ENCODE results near the gene ACIN1. TPM values are rescaled to one million over a fixed set of nuclear protein-coding genes. Genes with fewer than 3 reads are reported as not detected.

ACIN1 gene
- total RNA-seq, 1 donor from 2014 or later: 184 TPM

DNA sequence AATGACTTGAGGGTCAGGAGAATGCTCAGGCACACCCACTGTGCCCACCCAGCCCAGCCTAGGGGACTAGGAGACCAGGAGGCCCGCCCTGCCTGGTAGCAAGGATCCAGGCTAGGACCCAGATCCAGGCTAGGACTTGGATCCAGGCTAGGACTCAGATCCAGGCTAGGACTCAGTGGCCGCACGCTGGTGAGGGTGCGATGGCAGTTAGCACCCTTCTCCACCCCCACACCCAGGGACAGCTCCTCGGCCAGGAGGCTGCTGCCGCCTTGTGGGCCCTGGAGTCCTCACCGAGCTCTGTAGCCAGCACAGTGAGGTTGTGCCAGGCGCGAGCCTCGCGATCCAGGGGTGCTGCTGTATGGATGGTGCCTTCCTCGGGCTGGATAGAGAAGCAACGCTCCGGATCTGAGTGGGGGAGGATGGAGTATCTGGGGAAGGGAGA is 42.7 kb downstream of the ACIN1 start:
- H3F3A ChIP-seq (ENCODE audit: low read depth): no peaks in the 10 kb centered on the region
- no peak for DNase-seq (ENCODE audit: low spot score)
- H3K9ac ChIP-seq: no peak overlapping the region
- no peak overlapping the region for H3K4me3 ChIP-seq
- H3K36me3 ChIP-seq: no peaks in the 10 kb centered on the region
- H3K4me1 ChIP-seq: peaks cover 5% of the 10 kb centered on the region
- TF ChIP-seq, protein P1, sequence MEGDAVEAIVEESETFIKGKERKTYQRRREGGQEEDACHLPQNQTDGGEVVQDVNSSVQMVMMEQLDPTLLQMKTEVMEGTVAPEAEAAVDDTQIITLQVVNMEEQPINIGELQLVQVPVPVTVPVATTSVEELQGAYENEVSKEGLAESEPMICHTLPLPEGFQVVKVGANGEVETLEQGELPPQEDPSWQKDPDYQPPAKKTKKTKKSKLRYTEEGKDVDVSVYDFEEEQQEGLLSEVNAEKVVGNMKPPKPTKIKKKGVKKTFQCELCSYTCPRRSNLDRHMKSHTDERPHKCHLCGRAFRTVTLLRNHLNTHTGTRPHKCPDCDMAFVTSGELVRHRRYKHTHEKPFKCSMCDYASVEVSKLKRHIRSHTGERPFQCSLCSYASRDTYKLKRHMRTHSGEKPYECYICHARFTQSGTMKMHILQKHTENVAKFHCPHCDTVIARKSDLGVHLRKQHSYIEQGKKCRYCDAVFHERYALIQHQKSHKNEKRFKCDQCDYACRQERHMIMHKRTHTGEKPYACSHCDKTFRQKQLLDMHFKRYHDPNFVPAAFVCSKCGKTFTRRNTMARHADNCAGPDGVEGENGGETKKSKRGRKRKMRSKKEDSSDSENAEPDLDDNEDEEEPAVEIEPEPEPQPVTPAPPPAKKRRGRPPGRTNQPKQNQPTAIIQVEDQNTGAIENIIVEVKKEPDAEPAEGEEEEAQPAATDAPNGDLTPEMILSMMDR (IDR thresholded peaks at IDR 0.05): peak; percentile 15
- no peak for TF ChIP-seq EZH2 (IDR thresholded peaks at IDR 0.05)
- TF ChIP-seq EZH2phosphoT487 (IDR thresholded peaks at IDR 0.05): no peak
- H3K27ac Mint-ChIP-seq: peak overlapping the region; percentile 50
- no peaks in the 10 kb centered on the region for H3K9me3 ChIP-seq (ENCODE audit: low read depth)
- no peak overlapping the region for H2AFZ ChIP-seq (replicated peaks)
- no peak overlapping the region for H3K4me2 ChIP-seq
- peaks cover 7% of the 10 kb centered on the region for H3K79me2 ChIP-seq (ENCODE audit: low read depth)
- H3K36me3 Mint-ChIP-seq: peaks cover 26% of the 10 kb centered on the region
- H3K4me3 Mint-ChIP-seq: no peak overlapping the region
- no peak overlapping the region for H3K27ac ChIP-seq
- H3K27me3 ChIP-seq: no peaks in the 10 kb centered on the region
- peaks cover 15% of the 10 kb centered on the region for H4K20me1 ChIP-seq (ENCODE audit: low read depth)
- H3K27me3 Mint-ChIP-seq (ENCODE audit: insufficient read depth, low read depth): peaks cover 8% of the 10 kb centered on the region
- peaks cover 10% of the 10 kb centered on the region for H3K4me1 Mint-ChIP-seq
- H3K9me3 Mint-ChIP-seq: no peaks in the 10 kb centered on the region

DNA sequence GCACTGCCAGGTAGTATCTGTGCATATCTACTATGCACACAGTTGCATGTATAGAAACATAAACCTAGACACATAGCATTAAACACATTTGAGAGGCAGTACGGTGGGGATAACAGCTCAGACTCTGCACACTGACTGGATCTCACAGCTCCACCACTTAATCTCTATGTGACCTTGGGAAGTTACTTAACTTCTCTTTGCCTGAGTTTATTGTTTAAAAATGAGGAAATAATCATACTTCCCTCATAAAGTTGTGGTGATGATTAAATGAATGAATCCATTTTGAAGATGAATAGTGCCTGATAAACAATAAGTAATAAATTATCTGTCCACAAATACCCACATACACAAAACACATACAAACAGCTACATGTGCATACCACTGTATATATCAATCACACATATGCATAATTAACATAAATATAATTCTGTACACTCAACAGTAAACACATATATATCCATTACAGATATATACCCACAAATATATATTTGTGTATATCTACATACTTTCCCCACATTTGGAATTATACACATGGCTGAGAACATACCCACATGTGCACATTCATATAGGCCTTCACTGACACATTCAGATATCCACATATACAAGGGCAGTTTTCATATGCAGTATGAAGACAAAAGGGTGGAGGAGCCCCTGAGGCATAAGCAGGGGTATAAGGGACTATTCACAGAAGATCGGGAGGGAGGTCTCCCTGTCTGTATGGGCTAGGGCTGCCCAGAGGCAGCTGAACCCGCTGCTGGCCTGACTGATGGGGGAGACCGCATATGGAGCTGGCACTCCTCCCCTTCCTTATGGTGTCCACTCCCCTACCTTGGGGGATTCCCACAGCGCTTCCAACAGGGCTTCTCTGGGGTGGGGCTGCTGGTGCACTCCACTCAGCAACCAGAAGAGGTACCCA is 43.5 kb downstream of the ACIN1 start:
- TF ChIP-seq, protein P1 (IDR thresholded peaks at IDR 0.05): no peak
- no peak for TF ChIP-seq EZH2phosphoT487 (IDR thresholded peaks at IDR 0.05)
- TF ChIP-seq EZH2 (IDR thresholded peaks at IDR 0.05): no peak
- H3K27me3 ChIP-seq: no peaks in the 10 kb centered on the region
- H3K4me3 Mint-ChIP-seq: no peak overlapping the region

DNA sequence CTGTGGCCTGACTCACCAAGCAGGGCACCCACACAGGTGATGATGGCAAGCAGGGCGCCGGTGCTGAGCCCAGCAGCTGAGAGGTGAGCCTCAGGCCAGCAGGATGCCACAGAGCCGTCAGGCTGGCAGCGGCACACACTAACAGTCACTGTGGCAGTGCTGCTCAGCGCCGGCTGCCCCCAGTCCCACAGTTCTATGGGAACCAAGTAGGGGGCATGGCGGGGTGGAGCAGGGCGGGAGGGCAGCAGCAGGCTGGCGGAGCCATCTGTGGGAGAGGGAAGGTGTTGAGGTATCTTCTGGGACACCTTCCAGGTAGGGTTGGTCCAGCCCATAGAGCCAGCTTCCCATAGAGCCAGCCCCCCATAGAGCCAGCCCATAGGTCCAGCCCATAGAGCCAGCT is 45.9 kb downstream of the ACIN1 start:
- Histone ChIP-seq H3K9ac (no peak overlapping the region), H3K27ac (no peak overlapping the region), H3K4me2 (no peak overlapping the region), H3K4me3 (no peak overlapping the region), H2AFZ (replicated peaks) (no peak overlapping the region), H3K9me3 (ENCODE audit: low read depth) (no peaks in the 10 kb centered on the region), H4K20me1 (ENCODE audit: low read depth) (no peaks in the 10 kb centered on the region), H3K36me3 (no peaks in the 10 kb centered on the region), H3K79me2 (ENCODE audit: low read depth) (no peaks in the 10 kb centered on the region), H3K27me3 (no peaks in the 10 kb centered on the region), H3F3A (ENCODE audit: low read depth) (no peaks in the 10 kb centered on the region), H3K4me1 (peaks cover 7% of the 10 kb centered on the region)
- H3K4me1 Mint-ChIP-seq: peaks cover 7% of the 10 kb centered on the region
- TF ChIP-seq EZH2 (IDR thresholded peaks at IDR 0.05): no peak
- no peak for TF ChIP-seq EZH2phosphoT487 (IDR thresholded peaks at IDR 0.05)
- TF ChIP-seq, protein P1 (IDR thresholded peaks at IDR 0.05): no peak
- H3K9me3 Mint-ChIP-seq: no peaks in the 10 kb centered on the region
- H3K27ac Mint-ChIP-seq: no peak overlapping the region
- no peak for DNase-seq (ENCODE audit: low spot score)
- H3K27me3 Mint-ChIP-seq (ENCODE audit: insufficient read depth, low read depth): peaks cover 12% of the 10 kb centered on the region
- peaks cover 23% of the 10 kb centered on the region for H3K36me3 Mint-ChIP-seq
- H3K4me3 Mint-ChIP-seq: no peak overlapping the region

More for the DNA sequence above, 43.5 kb downstream of the ACIN1 start:
- Histone ChIP-seq H4K20me1 (ENCODE audit: low read depth) (peaks cover 15% of the 10 kb centered on the region), H2AFZ (replicated peaks) (no peak overlapping the region), H3F3A (ENCODE audit: low read depth) (no peaks in the 10 kb centered on the region), H3K4me3 (no peak overlapping the region), H3K27ac (no peak overlapping the region), H3K36me3 (no peaks in the 10 kb centered on the region), H3K9me3 (ENCODE audit: low read depth) (no peaks in the 10 kb centered on the region), H3K9ac (no peak overlapping the region), H3K4me2 (no peak overlapping the region), H3K4me1 (peaks cover 5% of the 10 kb centered on the region), H3K79me2 (ENCODE audit: low read depth) (peaks cover 7% of the 10 kb centered on the region)
- Mint-ChIP-seq H3K4me1 (peaks cover 9% of the 10 kb centered on the region), H3K27ac (no peak overlapping the region), H3K9me3 (no peaks in the 10 kb centered on the region), H3K36me3 (peaks cover 27% of the 10 kb centered on the region), H3K27me3 (ENCODE audit: insufficient read depth, low read depth) (peaks cover 7% of the 10 kb centered on the region)
- no peak for DNase-seq (ENCODE audit: low spot score)

All from neural progenitor cell (in vitro differentiated cells).